Stimulated activated CD4-positive, alpha-beta T cell treated with anti-CD3 and anti-CD28 coated beads, TNF-alpha, amount 100 ng/mL, for 24 hours (primary cell): ENCODE results near the gene TIMM23.

ENCODE experiments used
- DNase-seq, 3 experiments: peaks; one replicate each; pipeline ENCODE4 v3.0.0-alpha.2; 2020; ENCODE audit warnings: low read depth in 3 of 3

Gene TIMM23

DNA sequence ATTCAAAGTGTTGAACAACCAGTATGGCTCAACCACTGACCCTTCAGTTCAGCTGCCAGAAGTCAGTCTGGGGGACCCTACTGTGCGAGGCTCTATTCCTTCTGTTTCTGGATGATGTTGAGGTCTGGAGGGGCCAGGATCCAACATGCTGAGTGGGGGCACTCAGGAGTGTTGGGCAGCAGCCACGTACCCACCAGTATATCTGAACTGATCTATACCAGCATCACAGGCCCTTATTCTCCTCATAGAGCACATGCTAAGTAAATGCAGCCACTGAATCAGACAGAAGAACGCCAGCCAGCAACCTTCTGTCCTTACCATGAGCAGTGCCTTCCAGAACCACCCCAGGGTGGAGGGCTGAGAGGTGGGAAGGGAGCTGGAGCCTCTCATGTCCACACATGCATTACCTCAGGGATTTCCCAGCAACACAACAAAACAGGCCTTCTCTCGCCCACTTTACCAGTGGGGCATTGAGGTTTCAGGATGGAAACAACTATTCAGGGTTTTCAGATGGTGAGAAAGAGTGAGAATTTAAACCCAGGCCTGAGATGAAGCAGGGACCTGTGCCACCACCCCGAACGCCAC is 80.6 kb downstream of the TIMM23 start:
- no peak for DNase-seq
